B cell (primary cell): Measurements from ENCODE around the gene ARHGEF4. TPM values are rescaled to one million over a fixed set of nuclear protein-coding genes. Genes with fewer than 3 reads are reported as not detected.

ENCODE experiments used
- ATAC-seq: fragments of 200-7000 bp; cut with Tn5 transposase; one replicate; pipeline ENCODE4 v1.10.0; 2021; ENCODE audit warnings: low read depth, mild to moderate bottlenecking, moderate number of reproducible peaks, moderate library complexity
- CTCF ChIA-PET: fragments of 350-600 bp; sonication (Branson Sonifier 250); formaldehyde crosslinking; loops from one replicate; lab custom pipeline; 2021; ENCODE audit warnings: antibody characterized with exemption, inconsistent platforms; lab: Charles Lee
- POLR2A ChIA-PET: fragments of 350-600 bp; sonication (Branson Sonifier 250); formaldehyde crosslinking; loops from one replicate; lab custom pipeline; 2021; ENCODE audit warnings: antibody characterized with exemption; lab: Charles Lee
- DNase-seq: peaks from one replicate; pipeline ENCODE4 v3.0.0; 2013
- H2AFZ ChIP-seq: 2 replicates; pipeline ENCODE4 v1.6.1; 2012; ENCODE audit warnings: mild to moderate bottlenecking, low read depth, low read length; ENCODE audit not compliant: insufficient read depth, poor library complexity, severe bottlenecking
- H3K27ac ChIP-seq, 2 donors: 1 replicate in 1 of 2; 2 replicates in 1 of 2; pipeline ENCODE4 v1.5.1; 2012 to 2013; ENCODE audit warnings: low read length in 2 of 2, mild to moderate bottlenecking in 2 of 2, moderate library complexity in 1 of 2
- H3K27me3 ChIP-seq, 4 experiments: fragments of 200-600 bp in 1 of 4; sonication (generic) in 1 of 4; replicated peaks in 1 of 4; 1 replicate in 2 of 4; 2 replicates in 2 of 4; pipeline versions ENCODE4 v1.6.1 to v1.7.0; 2013 to 2016; ENCODE audit warnings: low read length in 3 of 4, mild to moderate bottlenecking in 2 of 4, mixed read lengths in 1 of 4, moderate library complexity in 1 of 4; ENCODE audit not compliant: insufficient read depth in 4 of 4, control insufficient read depth in 3 of 4; ENCODE audit errors: control extremely low read depth in 1 of 4
- H3K36me3 ChIP-seq, 2 experiments: replicated peaks in 1 of 2; 1 replicate in 1 of 2; 2 replicates in 1 of 2; pipeline versions ENCODE4 v1.6.1 to v1.7.1; 2013; ENCODE audit warnings: low read length in 1 of 2; ENCODE audit not compliant: insufficient read depth in 2 of 2, control insufficient read depth in 1 of 2; ENCODE audit errors: control extremely low read depth in 1 of 2, extremely low read depth in 1 of 2
- H3K4me1 ChIP-seq, 2 donors: fragments of 200-600 bp in 1 of 2; sonication (generic) in 1 of 2; 1 replicate in 1 of 2; 2 replicates in 1 of 2; pipeline versions ENCODE4 v1.5.1 to v1.6.1; 2013 to 2017; ENCODE audit warnings: low read length in 2 of 2; ENCODE audit not compliant: control insufficient read depth in 2 of 2, insufficient read depth in 2 of 2
- H3K4me2 ChIP-seq: replicated peaks from 2 replicates; pipeline ENCODE3; 2012; ENCODE audit warnings: mild to moderate bottlenecking, low read depth, low read length; ENCODE audit not compliant: poor library complexity, severe bottlenecking
- H3K4me3 ChIP-seq, 5 experiments: fragments of 200-600 bp in 1 of 5; sonication (generic) in 1 of 5; 1 replicate in 3 of 5; 2 replicates in 2 of 5; pipeline versions ENCODE4 v1.5.1 to v1.7.0; 2011 to 2016; ENCODE audit warnings: low read length in 4 of 5, mild to moderate bottlenecking in 4 of 5, low read depth in 2 of 5, control low read depth in 1 of 5, moderate library complexity in 1 of 5; ENCODE audit not compliant: insufficient read depth in 1 of 5; ENCODE audit errors: control extremely low read depth in 1 of 5, extremely low read depth in 1 of 5
- H3K79me2 ChIP-seq: fragments of 200-600 bp; sonication (generic); one replicate; pipeline ENCODE4 v1.6.0; 2016; ENCODE audit warnings: low read length; ENCODE audit not compliant: control insufficient read depth, insufficient read depth
- H3K9ac ChIP-seq: fragments of 200-600 bp; sonication (generic); 2 replicates; pipeline ENCODE4 v1.6.1; 2017; ENCODE audit warnings: mild to moderate bottlenecking, low read length, moderate library complexity
- H3K9me3 ChIP-seq, 3 donors: one replicate each; pipeline versions ENCODE4 v1.6.1 to v1.7.1; 2013; ENCODE audit warnings: low read length in 2 of 3; ENCODE audit not compliant: control insufficient read depth in 2 of 3, insufficient read depth in 1 of 3; ENCODE audit errors: control extremely low read depth in 1 of 3
- H4K20me1 ChIP-seq: 2 replicates; pipeline ENCODE4 v1.6.0; 2012; ENCODE audit warnings: mild to moderate bottlenecking, low read length; ENCODE audit not compliant: insufficient read depth, control insufficient read depth, poor library complexity, severe bottlenecking
- H3K27ac Mint-ChIP-seq: one replicate; pipeline ENCODE4 v1.8.0; 2021; ENCODE audit warnings: mixed read lengths
- H3K27me3 Mint-ChIP-seq: one replicate; pipeline ENCODE4 v1.8.0; 2021; ENCODE audit warnings: mixed read lengths
- H3K4me1 Mint-ChIP-seq: one replicate; pipeline ENCODE4 v1.8.0; 2021; ENCODE audit warnings: mixed read lengths
- H3K4me3 Mint-ChIP-seq: one replicate; pipeline ENCODE4 v1.8.0; 2021; ENCODE audit warnings: mixed read lengths
- H3K9me3 Mint-ChIP-seq: one replicate; pipeline ENCODE4 v1.8.0; 2022; ENCODE audit warnings: mixed read lengths; ENCODE audit not compliant: insufficient read depth
- CTCF ChIP-seq: fragments of 200-600 bp; IDR thresholded peaks from one replicate; pipeline ENCODE4 v1.8.0; 2022; ENCODE audit warnings: antibody characterized with exemption, mild to moderate bottlenecking
- EZH2 ChIP-seq: IDR thresholded peaks from 2 replicates; pipeline ENCODE4 v1.6.1; 2012; ENCODE audit warnings: borderline replicate concordance, low read depth, mild to moderate bottlenecking, moderate library complexity, low read length; ENCODE audit not compliant: insufficient read depth, poor library complexity, severe bottlenecking
- WGBS: methylation state at CpG from one replicate; pipeline ENCODE4 v1.1.5; 2013; ENCODE audit warnings: missing lambda C conversion rate; ENCODE audit not compliant: insufficient coverage; 5-methylcytosine and 5-hydroxymethylcytosine counted together
- intact Hi-C: fragments of 100-400 bp; cut with micrococcal nuclease; formaldehyde crosslinking; loops from one replicate; pipeline ENCODE4 v1.10.0; 2022
- polyA plus RNA-seq: library from polyadenylated mRNA; depleted of rRNA; stranded (reverse); fragments of >200 nt; gene quantifications from 2 replicates; pipeline ENCODE4 v1.2.3, GENCODE V29; 2012
- total RNA-seq, 2 donors: library from RNA; stranded (reverse); fragments of 120-200 nt in 1 of 2; gene quantifications; 1 replicate in 1 of 2; 2 replicates in 1 of 2; pipeline versions ENCODE4 v1.2.3 to v1.2.4, GENCODE V29; 2013 to 2022

ARHGEF4 gene
- total and polyA plus RNA-seq, 2 donors (not counting 1 experiment from before 2014, with no cell fraction given), result 2.1 TPM; not detected in 1

GRCh38 chr2:130916438-130916705 is 79.7 kb downstream of the ARHGEF4 start:
- H3K36me3 ChIP-seq, result no peaks in the 10 kb centered on the region
- H3K79me2 ChIP-seq, result no peaks in the 10 kb centered on the region
- Mint-ChIP-seq H3K27ac (no peak overlapping the region), H3K9me3 (no peaks in the 10 kb centered on the region), H3K27me3 (peaks cover 25% of the 10 kb centered on the region), H3K4me1 (no peaks in the 10 kb centered on the region), H3K4me3 (no peak overlapping the region)
- no peak for ATAC-seq
- 26% methylated on average over 19 of the region's 19 CpGs for WGBS
- no peak for TF ChIP-seq CTCF
- TF ChIP-seq EZH2, result no peak
- intact Hi-C loops, result no loop called here
- no peaks in the 10 kb centered on the region for H3K4me1 ChIP-seq
- H3K27me3 ChIP-seq, result peaks cover 0 to 5% (median 0%) of the 10 kb centered on the region in 4 experiments
- no peak for DNase-seq
- no peak overlapping the region for H3K4me3 ChIP-seq
- POLR2A ChIA-PET, result no interaction called here
- no peak overlapping the region for H3K27ac ChIP-seq
- no peaks in the 10 kb centered on the region for H3K9me3 ChIP-seq
- no peak overlapping the region for H2AFZ ChIP-seq
- no peaks in the 10 kb centered on the region for H4K20me1 ChIP-seq
- H3K9ac ChIP-seq, result no peak overlapping the region
- H3K4me2 ChIP-seq, result no peak overlapping the region
- CTCF ChIA-PET, result no interaction called here

- no peak overlapping the region for H3K27ac ChIP-seq
- CTCF ChIA-PET, result interaction anchor here (1.5 kb wide), 1 partner anchor 120 kb away, joined by 6 read pairs; no protein-coding TSS in a partner anchor
- no peak overlapping the region for H3K4me3 Mint-ChIP-seq
Observed at GRCh38 chr2:130917006-130917688, 80.4 kb downstream of the ARHGEF4 start.

More at GRCh38 chr2:130917006-130917688, 80.4 kb downstream of the ARHGEF4 start:
- WGBS, result 88% methylated on average over 20 of the region's 24 CpGs
- Mint-ChIP-seq H3K27ac (no peak overlapping the region), H3K9me3 (no peaks in the 10 kb centered on the region), H3K27me3 (peaks cover 24% of the 10 kb centered on the region), H3K4me1 (no peaks in the 10 kb centered on the region)
- no peak overlapping the region for H3K4me2 ChIP-seq
- H3K9ac ChIP-seq, result no peak overlapping the region
- H3K27me3 ChIP-seq, result peaks cover 0 to 5% (median 0%) of the 10 kb centered on the region in 4 experiments
- no peaks in the 10 kb centered on the region for H3K79me2 ChIP-seq
- intact Hi-C loops, result no loop called here
- ATAC-seq (no peak), DNase-seq (no peak)
- no peak overlapping the region for H3K4me3 ChIP-seq
- H3K36me3 ChIP-seq, result no peaks in the 10 kb centered on the region
- no peaks in the 10 kb centered on the region for H4K20me1 ChIP-seq
- TF ChIP-seq EZH2 (no peak), CTCF (no peak)
- no peak overlapping the region for H2AFZ ChIP-seq
- H3K9me3 ChIP-seq, result no peaks in the 10 kb centered on the region
- POLR2A ChIA-PET, result interaction anchor here (0.7 kb wide), 1 partner anchor 103 kb away, joined by 3 read pairs; no protein-coding TSS in a partner anchor
- H3K4me1 ChIP-seq, result no peaks in the 10 kb centered on the region
